DMS 273 (cell line): ENCODE results near the gene FRMD4A.
"Not testable (repeated sequence)": the region's sequence is repeated elsewhere in the genome, so short reads cannot be mapped to it uniquely, and the experiment has no call there.

ENCODE experiments used
- DNase-seq: peaks from one replicate; lab custom pipeline; 2025; ENCODE audit not compliant: unreplicated experiment; lab: John Stamatoyannopoulos, UW

The FRMD4A gene

DNA sequence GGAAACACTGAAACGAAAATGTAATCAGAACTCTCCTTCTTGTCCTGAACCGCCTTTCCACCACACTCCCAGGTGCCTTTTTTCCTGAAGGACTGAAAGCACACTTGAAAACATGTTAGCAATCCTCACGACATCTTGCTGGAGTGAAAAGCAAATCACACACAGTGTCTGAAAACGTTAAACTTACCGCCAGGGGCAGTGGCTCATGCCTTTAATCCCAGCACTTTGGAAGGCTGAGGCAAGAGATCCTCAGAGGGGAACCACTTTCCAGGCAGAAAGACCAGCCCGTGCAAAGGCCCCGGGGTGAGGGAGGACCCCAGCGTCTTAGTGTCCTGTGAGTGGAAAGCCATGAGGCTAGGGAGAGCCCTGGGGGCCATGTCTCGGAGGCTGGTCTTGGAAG is 533.6 kb downstream of the FRMD4A start:
- DNase-seq: no peak

DNA sequence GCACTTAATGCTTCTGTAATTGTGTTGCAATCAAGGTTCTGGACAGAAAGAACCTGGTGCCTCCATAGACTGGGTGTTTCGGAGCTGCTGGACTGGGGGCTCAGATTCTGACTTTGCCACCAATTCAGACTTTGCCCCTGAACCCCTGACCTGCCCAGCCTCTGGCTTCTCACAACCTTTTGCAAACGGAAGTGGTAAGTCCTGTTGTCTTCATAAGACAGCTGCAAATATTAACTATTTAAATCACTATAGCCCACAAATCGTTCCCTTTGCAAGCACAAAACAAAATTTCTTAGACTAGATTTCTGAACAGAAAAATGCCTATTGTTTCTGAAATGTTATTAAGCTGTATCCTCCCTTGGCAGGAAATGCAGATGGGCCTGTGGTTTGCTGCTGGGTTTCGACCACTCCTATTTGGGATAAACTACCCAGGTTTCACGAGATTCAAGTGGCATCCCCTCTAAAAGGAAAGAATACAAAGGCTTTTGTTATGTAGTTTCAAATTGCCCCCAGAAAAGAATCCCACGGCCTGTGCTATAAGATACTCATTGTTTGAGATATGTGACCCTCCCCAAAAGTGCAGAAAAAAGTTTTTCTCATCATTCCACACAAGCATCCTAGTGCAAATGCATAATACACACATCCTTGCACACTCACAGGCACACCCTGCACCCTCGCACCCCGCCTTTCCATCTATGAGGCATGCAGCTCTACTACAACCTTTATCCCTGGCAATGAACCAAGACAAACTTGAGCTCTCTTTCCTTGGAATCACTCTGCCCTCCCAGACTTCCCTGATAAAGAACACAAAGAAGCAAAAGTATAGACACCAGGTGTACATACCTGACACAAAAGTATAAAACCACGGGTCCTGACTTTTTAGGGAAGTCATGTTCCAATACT is 534.8 kb downstream of the FRMD4A start:
- no peak for DNase-seq

DNA sequence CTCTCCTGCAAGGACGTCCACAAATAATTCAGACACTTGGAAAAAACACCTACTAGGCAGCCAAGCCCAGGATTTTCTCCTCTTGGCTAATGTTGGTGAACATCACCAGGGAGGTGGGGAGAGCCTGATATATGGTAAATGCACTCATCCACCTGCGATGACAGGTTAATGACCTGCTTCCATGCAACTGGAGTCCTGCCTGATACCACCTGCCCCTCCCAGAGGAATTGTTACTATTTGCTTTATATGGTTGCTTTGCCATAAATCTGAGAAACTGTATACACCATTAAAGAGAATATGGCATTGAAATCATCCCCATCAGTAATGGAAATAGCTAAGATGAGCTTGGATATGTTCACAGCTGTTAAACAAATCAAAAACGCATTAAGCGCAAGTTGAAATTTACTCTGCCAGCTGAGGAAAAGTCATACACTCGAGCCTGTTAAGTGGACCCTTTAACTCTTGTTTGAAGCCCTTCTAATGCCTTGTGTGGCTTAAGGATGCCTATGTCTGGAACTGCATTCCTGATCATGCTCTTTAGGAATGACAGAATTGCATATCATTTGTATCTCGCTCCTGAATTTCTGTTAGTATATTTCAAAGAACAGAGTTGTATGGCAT is 535.6 kb downstream of the FRMD4A start:
- DNase-seq: no peak

DNA sequence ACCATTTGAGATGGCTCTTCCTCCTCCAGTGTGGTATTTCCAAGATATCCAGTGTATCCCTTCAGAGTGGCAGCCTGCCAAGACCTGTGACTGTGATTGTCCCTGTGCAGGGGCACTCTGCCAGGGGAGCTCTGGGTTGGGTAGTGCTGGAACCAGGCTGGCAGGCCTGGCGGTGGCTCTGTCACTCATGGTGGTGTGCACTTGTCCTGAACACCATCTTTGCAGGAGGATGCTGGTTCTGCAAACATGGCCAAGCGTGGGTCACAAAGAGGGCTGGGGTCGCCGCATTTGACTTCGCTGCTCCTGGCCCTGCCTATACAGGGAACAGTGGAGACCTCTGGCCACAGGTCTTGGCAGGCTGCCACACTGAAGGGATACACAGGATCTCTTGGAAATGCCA is 538.7 kb downstream of the FRMD4A start:
- no peak for DNase-seq

DNA sequence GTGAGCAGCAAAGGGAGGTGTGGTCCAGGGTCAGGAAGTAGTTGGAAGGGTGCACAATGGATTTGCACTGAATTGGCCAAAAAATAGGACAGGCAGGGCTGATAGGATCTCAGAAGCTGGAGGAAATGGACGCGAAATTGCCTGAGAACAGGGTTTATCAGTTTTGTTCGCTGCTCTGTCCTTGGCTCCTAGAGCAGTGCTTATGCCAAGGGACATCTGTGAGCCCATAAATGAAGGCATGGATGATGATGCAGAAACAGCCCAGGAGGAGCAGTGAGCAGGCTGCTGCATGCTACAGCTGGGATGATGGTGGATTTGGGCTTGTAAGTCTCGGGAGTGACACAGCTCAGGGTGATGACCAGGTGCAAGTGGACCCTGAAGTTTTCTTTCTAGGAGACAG is 539.2 kb downstream of the FRMD4A start:
- DNase-seq: no peak

DNA sequence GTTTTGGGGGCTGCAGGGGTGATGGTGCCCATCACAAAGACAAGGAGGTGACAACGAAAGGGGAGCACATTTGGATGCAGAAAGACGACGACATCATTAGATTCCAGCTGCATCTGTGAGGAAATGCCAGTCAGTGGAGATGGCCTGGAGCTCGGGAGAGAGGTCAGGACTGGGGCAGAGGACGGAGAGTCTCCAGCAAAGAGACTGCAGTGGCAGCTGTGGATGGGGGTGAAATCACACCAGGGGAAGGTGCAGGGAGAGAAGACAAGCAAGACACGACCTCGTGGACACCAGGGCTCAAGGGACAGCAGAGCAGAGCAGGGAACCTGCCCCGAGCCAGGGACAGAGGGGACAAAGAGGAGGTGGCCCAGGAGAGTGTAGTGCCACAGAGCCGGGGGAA is 540.5 kb downstream of the FRMD4A start:
- DNase-seq: no peak

DNA sequence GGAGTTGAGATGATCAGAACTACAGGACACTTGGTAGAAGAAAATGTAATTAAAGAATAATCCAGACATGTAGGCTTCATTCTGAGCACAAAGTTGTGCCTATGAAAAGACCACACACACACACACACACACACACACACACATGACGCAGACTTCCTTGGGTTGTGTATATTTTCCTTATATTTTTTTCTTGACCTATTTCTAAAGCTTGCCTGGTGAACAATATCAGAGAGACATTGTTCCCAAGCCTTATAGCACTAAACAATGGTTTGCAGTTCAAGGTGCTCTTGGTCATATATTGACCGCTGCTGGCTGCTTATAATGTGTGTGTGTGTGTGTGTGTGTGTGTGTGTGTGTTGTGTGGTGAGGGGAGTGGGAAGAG is 541.3 kb downstream of the FRMD4A start:
- no peak for DNase-seq

DNA sequence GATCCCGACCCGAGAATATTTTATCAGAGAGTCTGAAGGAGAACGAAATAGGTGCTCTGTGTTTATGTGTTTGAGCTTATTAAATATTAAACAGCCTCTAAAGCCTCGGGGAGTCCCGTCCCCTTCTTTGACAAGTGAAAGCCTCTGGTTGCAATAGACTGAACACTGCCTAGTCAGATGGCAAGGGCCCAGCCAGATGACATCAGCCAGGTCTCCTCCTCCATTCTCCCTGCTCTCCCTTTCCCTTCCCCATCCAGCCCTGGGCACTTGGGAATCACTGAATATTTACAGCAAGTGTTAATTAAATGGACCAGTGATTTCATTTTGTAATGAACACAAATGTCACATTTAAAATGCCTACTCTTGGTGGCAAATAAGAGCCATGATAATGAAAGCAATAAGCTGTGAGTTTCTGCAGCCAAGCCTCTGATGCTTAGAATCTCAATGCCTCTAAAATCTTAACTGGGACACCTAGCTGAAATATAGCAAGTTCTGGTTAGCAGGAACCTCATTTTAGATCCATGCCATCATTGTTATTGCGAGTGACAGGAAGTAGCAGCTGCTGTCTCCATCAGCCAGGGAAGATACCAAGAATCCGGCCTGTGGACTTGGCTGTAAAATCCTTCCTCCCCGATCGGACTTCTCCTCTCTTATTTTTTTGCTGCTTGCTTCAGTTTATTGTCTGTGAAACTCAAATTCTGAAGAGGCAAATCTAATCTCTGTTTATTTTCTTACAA is 541.8 kb downstream of the FRMD4A start:
- DNase-seq: peak; percentile 25

DNA sequence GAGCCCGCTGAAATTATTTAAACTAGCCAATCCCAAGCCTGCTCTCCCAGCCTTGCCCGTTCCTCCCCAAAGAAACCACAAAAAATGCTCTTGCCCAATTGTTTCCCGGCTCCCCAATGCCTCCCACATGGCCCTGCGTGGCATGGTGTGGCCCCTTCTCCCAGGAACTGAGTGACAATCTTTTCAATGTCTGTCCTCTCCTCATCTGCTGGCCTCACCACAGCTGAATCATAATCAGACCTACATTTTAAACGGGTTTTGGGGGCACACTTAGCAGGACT is 542.5 kb downstream of the FRMD4A start:
- no peak for DNase-seq

DNA sequence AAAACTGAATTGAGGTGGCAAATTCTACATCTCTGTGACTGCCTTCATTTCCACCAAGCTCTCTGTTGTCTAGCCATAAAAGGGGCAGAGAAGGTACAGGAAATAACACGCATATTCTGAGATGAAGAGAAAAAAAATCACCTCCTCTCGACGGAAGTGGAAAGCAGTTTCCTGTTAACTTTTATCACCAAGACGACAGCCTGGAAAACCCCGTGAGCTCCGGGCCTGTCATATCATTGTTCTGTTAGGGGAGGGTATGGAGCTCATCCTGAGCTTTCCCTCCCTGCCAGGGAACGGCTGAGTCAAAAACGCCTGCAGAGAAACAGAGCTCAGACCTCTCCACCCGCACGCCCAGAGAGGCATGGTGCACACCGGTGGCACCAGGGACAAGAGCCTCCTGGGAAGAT is 543.7 kb downstream of the FRMD4A start:
- no peak for DNase-seq

DNA sequence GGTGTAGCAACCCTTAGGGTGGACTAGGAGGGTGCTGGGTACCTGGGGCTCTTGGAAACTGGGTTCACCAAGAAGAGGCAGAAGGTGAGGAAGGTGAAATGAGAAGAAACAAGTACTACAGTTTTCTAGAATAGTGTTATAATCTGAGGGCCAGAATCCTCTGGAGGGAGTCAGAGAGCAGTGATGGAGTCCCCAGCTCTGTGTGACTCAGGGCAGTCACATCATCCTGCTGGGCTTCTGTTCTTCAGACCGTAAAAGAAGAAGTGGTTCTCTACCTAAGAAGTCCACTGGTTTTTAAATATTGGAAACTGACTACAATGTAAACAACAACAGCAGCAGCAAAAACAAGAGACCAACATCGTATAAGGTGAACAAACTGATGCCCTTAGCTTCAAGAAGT is 546.7 kb downstream of the FRMD4A start:
- peak; percentile 21 for DNase-seq

DNA sequence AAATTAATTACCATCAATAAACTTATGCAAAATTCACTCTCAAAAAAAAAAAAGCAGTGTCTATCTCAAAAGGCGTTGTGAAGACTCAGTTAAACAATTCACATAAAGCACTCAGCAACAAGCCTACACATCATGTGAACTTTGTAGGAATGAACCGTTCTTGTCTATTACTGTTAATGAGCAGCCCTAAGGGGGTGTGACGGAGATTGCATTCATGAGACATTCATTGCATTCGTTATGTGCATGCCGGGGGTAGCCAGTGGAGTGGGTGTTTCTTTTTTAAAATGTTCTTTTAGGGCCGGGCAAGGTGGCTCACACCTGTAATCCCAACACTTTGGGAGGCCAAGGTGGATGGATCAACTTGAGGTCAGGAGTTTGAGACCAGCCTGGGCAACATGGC is 551.0 kb downstream of the FRMD4A start:
- DNase-seq: no peak

DNA sequence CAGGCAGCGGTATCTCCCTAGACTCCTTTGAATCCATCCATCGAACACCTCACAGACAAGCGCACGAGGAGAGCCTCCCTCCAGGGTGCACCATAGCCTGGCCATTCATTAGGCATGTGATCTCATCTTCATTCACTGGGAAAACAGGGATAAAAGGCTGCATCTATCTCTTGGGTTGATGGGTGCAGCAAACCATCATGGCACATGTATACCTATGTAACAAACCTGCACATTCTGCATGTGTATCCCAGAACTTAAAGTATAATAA is 552.1 kb downstream of the FRMD4A start:
- not testable (repeated sequence) for DNase-seq

DNA sequence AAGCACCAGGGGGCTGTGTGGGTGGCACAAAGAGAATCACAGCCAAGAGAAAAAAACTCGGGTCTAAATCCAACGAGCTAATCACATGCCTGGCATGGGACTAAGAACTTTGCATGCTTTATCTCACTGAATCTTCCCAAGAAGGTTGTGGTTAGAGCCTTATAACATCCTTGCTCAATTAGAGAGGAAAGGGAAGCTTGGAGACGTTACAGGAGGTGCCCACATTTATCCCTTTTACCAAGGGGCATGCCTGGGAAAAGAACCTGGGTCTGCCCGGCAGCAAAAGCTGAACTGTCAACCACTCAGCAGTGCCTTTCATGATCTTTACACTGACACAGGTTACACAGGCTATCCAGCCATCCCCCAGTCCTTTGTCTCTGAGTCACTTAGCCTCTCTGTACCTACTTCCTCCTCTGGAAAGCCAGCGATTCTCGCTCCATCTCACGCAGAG is 553.8 kb downstream of the FRMD4A start:
- DNase-seq: no peak

DNA sequence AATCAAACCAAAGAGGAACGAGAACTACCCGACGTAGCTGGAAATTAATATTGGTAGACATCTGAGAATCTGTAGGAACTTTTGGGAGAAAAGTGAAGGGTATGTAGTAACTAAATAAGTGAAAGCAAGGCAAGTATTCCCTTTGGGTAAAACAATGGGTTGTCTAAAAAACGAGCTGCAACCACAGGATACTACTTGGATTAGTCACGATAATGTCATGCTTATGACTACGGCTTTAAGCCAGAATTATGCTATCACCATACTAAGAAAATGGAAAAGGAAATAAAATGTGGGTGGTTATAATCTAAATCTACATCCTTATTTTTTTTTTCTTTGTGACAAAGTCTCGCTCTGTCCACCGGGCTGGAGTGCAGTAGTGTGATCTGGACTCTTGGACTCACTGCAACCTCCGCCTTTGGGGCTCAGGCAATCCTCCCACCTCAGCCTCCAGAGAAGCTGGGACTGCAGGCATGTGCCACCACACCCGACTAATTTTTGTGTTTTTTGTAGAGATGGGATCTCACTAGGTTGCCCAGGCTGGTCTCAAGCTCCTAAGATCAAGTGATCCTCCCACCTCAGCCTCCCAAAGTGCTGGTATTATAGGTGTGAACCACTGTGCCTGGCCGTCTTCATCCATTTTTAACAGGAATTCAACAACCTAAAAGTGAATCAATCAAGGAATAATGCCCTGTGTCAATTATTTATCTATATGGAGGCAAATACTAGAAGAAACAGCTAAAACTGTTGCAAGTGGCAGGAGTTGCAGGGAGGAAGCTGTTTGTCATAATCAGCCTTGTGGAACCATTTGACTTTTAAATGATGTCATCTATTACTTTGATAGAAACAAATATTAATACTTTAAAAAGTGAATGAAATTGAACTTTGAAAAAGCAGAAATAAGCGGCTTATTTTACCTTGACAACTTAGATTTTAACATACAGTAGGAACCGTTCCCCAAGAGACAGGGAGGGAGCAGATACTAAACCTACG is 554.6 kb downstream of the FRMD4A start:
- DNase-seq: no peak

DNA sequence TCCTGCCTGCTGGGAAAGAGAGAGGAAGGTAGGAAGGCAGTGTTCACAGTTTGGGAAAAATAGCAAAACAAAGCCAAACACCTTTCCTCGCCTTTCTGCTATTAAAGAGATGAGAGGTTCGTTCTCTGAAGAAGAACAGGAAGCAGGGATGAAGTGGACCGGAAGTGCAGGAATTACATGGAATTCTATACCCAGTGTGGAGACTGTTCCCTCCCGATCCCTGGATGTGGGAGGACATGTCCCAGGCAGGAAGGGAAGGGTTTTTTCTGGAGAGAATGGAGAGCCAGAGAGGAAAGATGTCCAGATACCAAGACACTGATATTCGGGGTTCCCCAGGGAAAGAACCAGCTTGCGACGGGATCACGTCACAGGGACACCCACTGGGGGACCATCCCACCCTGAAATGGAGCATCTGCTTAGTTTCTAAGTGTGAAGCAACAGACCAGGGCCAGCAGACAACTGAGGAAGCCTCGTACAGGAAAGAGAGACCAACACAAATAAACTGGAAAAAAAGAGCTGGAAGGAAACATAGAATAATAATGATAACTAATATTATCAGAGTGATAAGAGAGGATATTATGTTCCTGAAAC is 556.3 kb downstream of the FRMD4A start:
- no peak for DNase-seq

DNA sequence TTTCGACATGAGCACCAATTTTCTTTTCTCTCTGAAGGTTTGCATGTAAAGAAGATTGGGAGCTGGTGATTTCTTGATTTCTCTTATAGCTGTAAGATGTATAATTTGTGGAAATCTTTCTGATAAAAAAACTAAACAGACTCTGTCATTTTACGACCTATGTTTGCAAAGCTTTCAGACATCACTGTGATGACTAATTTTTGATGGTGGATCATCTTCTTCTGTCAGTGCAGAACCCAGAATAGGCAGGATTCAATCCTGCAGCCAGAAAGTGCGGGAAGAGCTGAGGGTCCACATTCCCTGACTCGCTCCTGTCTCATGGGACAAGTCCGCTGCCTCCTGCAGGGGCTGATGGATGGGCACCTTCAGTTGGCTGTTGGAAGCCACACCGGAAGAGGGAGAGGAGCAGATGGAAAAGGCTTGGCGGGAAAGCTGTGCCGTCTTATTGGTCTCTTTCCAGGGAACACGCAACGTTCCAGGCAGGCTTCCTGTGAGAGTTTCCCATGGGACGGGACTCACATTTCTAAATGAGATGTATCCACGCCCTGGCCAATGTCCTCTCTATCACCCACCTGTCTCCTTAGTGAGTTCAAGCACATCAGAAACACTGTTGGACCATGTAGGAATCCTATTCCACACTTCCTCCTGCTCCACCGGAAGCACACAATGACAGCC is 557.1 kb downstream of the FRMD4A start:
- DNase-seq: no peak

DNA sequence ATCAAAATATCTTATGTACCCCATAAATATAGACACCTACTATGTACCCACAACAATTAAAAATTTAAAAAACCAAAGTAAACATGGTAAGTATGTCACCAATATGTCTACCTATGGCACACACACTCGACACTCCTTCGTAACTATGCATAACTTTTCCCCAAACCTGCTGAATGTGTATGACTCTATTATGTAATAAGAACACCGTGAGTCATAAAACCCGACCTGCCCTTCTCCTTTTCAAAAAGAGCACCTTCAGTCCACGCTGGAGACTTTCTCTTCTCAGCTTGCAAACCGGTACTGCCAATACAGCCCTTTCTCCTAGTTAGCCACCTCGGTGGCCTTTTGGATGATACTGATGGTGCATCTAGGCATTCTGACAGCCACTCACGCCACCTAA is 557.7 kb downstream of the FRMD4A start:
- no peak for DNase-seq

DNA sequence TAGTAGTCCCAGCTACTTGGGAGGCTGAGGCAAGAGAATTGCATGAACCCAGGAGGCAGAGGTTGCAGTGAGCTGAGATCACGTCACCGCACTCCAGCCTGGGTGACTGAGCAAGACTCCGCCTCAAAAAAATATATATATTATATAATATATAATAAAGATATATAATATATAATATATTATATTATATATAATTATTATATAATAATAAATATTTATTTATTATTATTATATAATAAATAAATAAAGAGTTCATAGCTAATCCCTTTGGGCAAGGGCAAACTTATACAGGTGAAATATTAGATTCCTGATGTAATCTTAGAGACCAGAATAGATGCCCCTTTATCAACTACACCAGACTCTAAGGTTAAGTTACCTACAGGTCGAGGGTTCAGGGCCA is 558.7 kb downstream of the FRMD4A start:
- no peak for DNase-seq

DNA sequence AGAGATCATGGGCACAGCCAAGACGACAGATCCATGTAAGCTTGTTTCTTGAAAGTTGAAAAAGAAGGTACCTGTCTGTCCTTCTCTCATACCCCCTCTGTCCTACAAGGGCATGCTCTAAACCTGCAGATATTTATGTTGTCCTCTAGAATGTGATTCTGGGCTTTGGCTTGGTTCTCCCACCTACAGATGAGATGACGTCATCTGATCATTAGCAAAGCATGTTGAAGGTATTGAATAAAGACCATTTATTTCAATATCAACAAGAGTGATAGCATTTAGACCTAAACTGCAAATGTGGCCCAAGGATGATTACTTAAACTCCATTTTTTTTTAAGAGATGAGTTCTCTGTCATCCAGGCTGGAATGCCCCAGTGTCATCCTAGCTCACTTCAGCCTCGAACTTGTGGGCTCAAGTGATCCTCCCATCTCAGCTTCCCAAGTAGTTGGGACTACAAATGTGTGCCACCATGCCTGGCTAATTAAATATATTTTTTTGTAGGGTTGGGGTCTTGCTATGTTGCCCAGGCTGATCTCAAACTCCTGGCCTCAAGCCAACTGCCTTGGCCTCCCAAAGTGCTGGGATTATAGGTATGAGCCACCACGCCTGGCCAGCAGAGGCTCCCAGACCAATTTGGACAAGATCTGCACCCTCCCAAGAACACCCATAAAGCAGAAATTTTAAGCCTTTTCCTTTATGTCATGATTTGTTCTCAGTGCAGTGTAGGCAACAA is 559.8 kb downstream of the FRMD4A start:
- no peak for DNase-seq
